ENCODE results near the gene VPS13D. TPM values are rescaled to one million over a fixed set of nuclear protein-coding genes. Genes with fewer than 3 reads are reported as not detected.

VPS13D gene
- total and polyA plus RNA-seq, 11 donors = 32.1 to 301 (median 90.7) TPM

- Histone ChIP-seq H3K27ac (peak overlapping the region in 1 of 12 donors; percentile 48), H3K9me3 (no peaks in the 10 kb centered on the region), H3K4me1 (peaks cover 0 to 35% (median 19%) of the 10 kb centered on the region in 12 donors), H3K4me3 (no peak overlapping the region), H3K36me3 (peaks cover 0 to 97% (median 81%) of the 10 kb centered on the region in 9 donors), H3K27me3 (no peaks in the 10 kb centered on the region)
- WGBS, 4 donors = 37 to 49% (median 43%) methylated on average over 3 of the region's 3 CpGs
- intact Hi-C loops (cut with DNase I) = loop anchor here in 2 of 10 donors (5.0 kb wide), 2 partner anchors 38 to 42 kb away; no protein-coding TSS in a partner anchor
- ATAC-seq = peak; percentile 19 to 64 (median 38)
- TF ChIP-seq CTCF (IDR thresholded peaks at IDR 0.05) = no peak
- TF ChIP-seq POLR2A (IDR thresholded peaks at IDR 0.05) = no peak
- DNase-seq = no peak
Observed at GRCh38 chr1:12359359-12360133, 129.7 kb downstream of the VPS13D start.

DNA sequence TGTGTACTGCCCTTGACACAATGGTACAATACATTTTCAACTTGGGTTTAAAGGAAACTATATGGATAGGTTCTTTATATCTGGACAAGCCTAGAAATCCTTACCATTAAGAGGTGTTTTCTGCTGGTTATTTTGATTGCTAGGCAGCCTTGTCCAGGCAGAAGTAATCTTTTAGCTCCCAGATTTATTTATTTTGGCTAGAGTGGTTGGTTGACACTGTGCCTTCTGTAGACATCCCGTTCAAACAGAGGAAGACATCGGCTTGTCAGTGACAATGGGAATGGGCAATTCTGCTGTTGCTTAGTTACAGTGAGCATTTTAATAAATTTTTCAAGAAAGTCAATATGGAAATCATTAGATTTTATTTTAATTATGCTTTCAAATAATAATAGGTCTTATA, 138.8 kb downstream of the VPS13D start:
- intact Hi-C loops (cut with DNase I) = no loop called here
- ATAC-seq = no peak

GRCh38 chr1:12369258-12369657, 139.4 kb downstream of the VPS13D start:
- H3K4me1 ChIP-seq = peaks cover 0 to 5% (median 0%) of the 10 kb centered on the region in 12 donors
- 89 to 96% (median 94%) methylated on average over 6 of the region's 6 CpGs for WGBS, 4 donors
- H3K36me3 ChIP-seq = peaks cover 4 to 98% (median 76%) of the 10 kb centered on the region in 9 donors
- no peak for DNase-seq
- no peaks in the 10 kb centered on the region for H3K9me3 ChIP-seq
- no peaks in the 10 kb centered on the region for H3K27me3 ChIP-seq
- H3K4me3 ChIP-seq = no peak overlapping the region
- no peak overlapping the region for H3K27ac ChIP-seq
- intact Hi-C loops (cut with DNase I) = no loop called here
- no peak for TF ChIP-seq CTCF (IDR thresholded peaks at IDR 0.05)
- no peak for TF ChIP-seq POLR2A (IDR thresholded peaks at IDR 0.05)
- ATAC-seq = no peak

More for the DNA sequence above, 138.8 kb downstream of the VPS13D start:
- no peak for DNase-seq
- peaks cover 4 to 98% (median 76%) of the 10 kb centered on the region in 9 donors for H3K36me3 ChIP-seq
- no peak overlapping the region for H3K27ac ChIP-seq
- no peak overlapping the region for H3K4me3 ChIP-seq
- H3K9me3 ChIP-seq = no peaks in the 10 kb centered on the region
- TF ChIP-seq POLR2A (IDR thresholded peaks at IDR 0.05) = no peak
- 49 to 57% (median 54%) methylated on average over 2 of the region's 2 CpGs for WGBS, 4 donors
- peaks cover 0 to 5% (median 0%) of the 10 kb centered on the region in 12 donors for H3K4me1 ChIP-seq
- no peaks in the 10 kb centered on the region for H3K27me3 ChIP-seq

DNA sequence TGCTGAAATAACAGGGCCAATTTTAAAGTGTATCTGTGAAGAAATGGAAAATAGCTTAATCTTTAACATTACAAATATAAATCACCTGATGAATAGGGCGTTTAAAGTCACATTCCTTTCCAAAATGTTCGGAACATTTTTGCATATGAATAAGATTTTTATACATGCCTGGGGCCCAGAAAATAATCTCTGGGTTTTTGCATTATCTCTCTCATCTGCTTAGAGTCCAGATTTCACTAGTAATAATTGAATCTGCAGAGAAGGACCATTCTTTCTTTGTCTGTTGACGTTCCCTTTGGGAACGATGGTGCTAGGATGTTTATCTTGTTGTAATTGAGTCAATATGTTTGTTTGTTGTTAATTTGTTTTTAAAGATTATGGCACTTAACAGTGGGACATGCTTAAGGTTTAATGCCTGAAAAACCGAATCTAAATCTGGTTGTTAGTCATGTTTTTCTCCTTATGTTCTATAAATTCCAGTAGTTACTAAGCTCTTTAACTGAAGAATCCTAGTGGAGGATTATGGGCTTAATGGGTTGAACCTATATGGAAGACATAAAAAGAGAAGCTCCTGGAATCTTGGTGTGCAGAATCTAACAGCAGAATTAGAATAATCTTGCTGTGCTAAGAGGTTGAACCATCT, 140.6 kb downstream of the VPS13D start:
- DNase-seq = no peak
- H3K4me3 ChIP-seq = no peak overlapping the region
- intact Hi-C loops (cut with DNase I) = no loop called here
- TF ChIP-seq CTCF (IDR thresholded peaks at IDR 0.05) (no peak), POLR2A (IDR thresholded peaks at IDR 0.05) (no peak)
- WGBS, 4 donors = 85 to 90% (median 87%) methylated on average over 5 of the region's 5 CpGs
- H3K27ac ChIP-seq = no peak overlapping the region
- ATAC-seq = no peak
- no peaks in the 10 kb centered on the region for H3K9me3 ChIP-seq
- H3K4me1 ChIP-seq = peaks cover 0 to 5% (median 0%) of the 10 kb centered on the region in 12 donors
- peaks cover 4 to 98% (median 76%) of the 10 kb centered on the region in 9 donors for H3K36me3 ChIP-seq
- no peaks in the 10 kb centered on the region for H3K27me3 ChIP-seq
